ENCODE results near the gene EIF3K. TPM values are rescaled to one million over a fixed set of nuclear protein-coding genes. Genes with fewer than 3 reads are reported as not detected.

Gene EIF3K
- total RNA-seq, 4 donors from 2014 or later: 392 to 489 (median 414) TPM

- Histone ChIP-seq H3K27ac (no peak overlapping the region), H3K9me3 (no peaks in the 10 kb centered on the region), H3K27me3 (no peaks in the 10 kb centered on the region), H3K36me3 (peaks cover 0 to 91% of the 10 kb centered on the region in 2 donors), H3K4me1 (peaks cover 0 to 23% (median 0%) of the 10 kb centered on the region in 3 donors), H3K4me3 (no peak overlapping the region)
- TF ChIP-seq CTCF (IDR thresholded peaks at IDR 0.05) (no peak), POLR2AphosphoS5 (IDR thresholded peaks at IDR 0.05) (no peak), POLR2A (IDR thresholded peaks at IDR 0.05) (no peak), EP300 (IDR thresholded peaks at IDR 0.05) (no peak)
- no peak for ATAC-seq
- 87 to 91% methylated on average over 7 to 9 of the region's 16 CpGs for WGBS, 2 donors (ENCODE audit: low coverage in 1 of 2)
These were observed 13.7 kb downstream of the EIF3K start for GRCh38 chr19:38632476-38633213.

GRCh38 chr19:38634757-38635482 lies 15.9 kb downstream of the EIF3K start:
- WGBS, 2 donors (ENCODE audit: low coverage in 1 of 2): 60 to 70% methylated on average over 2 to 4 of the region's 17 CpGs
- Histone ChIP-seq H3K27ac (peak overlapping the region in 3 of 4 donors; percentile 47 to 66 (median 62)), H3K4me1 (peaks cover 0 to 23% (median 0%) of the 10 kb centered on the region in 3 donors), H3K4me3 (no peak overlapping the region), H3K36me3 (peaks cover 0 to 82% of the 10 kb centered on the region in 2 donors), H3K27me3 (no peaks in the 10 kb centered on the region), H3K9me3 (no peaks in the 10 kb centered on the region)
- ATAC-seq: peak; percentile 47
- TF ChIP-seq POLR2A (IDR thresholded peaks at IDR 0.05): no peak
- TF ChIP-seq EP300 (IDR thresholded peaks at IDR 0.05): no peak
- TF ChIP-seq CTCF (IDR thresholded peaks at IDR 0.05): peak in 3 of 4 experiments; percentile 88 to 96 (median 94)
- TF ChIP-seq POLR2AphosphoS5 (IDR thresholded peaks at IDR 0.05): no peak

- Histone ChIP-seq H3K4me3 (no peak overlapping the region), H3K36me3 (peaks cover 0 to 74% of the 10 kb centered on the region in 2 donors), H3K4me1 (peaks cover 0 to 23% (median 0%) of the 10 kb centered on the region in 3 donors), H3K27me3 (no peaks in the 10 kb centered on the region), H3K9me3 (no peaks in the 10 kb centered on the region), H3K27ac (peak overlapping the region in 3 of 4 donors; percentile 57 to 66 (median 62))
- no peak for ATAC-seq
- TF ChIP-seq CTCF (IDR thresholded peaks at IDR 0.05) (no peak), POLR2A (IDR thresholded peaks at IDR 0.05) (no peak), POLR2AphosphoS5 (IDR thresholded peaks at IDR 0.05) (no peak), EP300 (IDR thresholded peaks at IDR 0.05) (no peak)
- WGBS, 2 donors (ENCODE audit: low coverage in 1 of 2): 79 to 83% methylated on average over 12 to 13 of the region's 17 CpGs
These were observed 16.8 kb downstream of the EIF3K start for GRCh38 chr19:38635483-38636399.

GRCh38 chr19:38638461-38638860 lies 19.5 kb downstream of the EIF3K start:
- 92 to 96% methylated on average over 3 of the region's 3 CpGs for WGBS, 2 donors (ENCODE audit: low coverage in 1 of 2)
- H3K4me3 ChIP-seq: no peak overlapping the region
- H3K9me3 ChIP-seq: no peaks in the 10 kb centered on the region
- peak overlapping the region in 1 of 4 donors; percentile 6 for H3K27ac ChIP-seq
- peaks cover 0 to 47% of the 10 kb centered on the region in 2 donors for H3K36me3 ChIP-seq
- H3K4me1 ChIP-seq: peaks cover 0 to 23% (median 0%) of the 10 kb centered on the region in 3 donors
- ATAC-seq: no peak
- TF ChIP-seq POLR2A (IDR thresholded peaks at IDR 0.05): no peak
- TF ChIP-seq CTCF (IDR thresholded peaks at IDR 0.05): no peak
- TF ChIP-seq POLR2AphosphoS5 (IDR thresholded peaks at IDR 0.05): no peak
- no peak for TF ChIP-seq EP300 (IDR thresholded peaks at IDR 0.05)
- no peaks in the 10 kb centered on the region for H3K27me3 ChIP-seq
